Stimulated activated CD8-positive, alpha-beta memory T cell treated with anti-CD3 and anti-CD28 coated beads, Interleukin-15, amount 100 ng/mL, for 24 hours (primary cell): ENCODE data around the gene MAGEA4.

Source experiments
- DNase-seq: peaks from one replicate; pipeline ENCODE4 v3.0.0-alpha.2; 2020; ENCODE audit warnings: low read depth

The MAGEA4 gene

DNA sequence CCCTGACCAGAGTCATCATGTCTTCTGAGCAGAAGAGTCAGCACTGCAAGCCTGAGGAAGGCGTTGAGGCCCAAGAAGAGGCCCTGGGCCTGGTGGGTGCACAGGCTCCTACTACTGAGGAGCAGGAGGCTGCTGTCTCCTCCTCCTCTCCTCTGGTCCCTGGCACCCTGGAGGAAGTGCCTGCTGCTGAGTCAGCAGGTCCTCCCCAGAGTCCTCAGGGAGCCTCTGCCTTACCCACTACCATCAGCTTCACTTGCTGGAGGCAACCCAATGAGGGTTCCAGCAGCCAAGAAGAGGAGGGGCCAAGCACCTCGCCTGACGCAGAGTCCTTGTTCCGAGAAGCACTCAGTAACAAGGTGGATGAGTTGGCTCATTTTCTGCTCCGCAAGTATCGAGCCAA lies 11.0 kb downstream of the MAGEA4 start:
- DNase-seq, result no peak

DNA sequence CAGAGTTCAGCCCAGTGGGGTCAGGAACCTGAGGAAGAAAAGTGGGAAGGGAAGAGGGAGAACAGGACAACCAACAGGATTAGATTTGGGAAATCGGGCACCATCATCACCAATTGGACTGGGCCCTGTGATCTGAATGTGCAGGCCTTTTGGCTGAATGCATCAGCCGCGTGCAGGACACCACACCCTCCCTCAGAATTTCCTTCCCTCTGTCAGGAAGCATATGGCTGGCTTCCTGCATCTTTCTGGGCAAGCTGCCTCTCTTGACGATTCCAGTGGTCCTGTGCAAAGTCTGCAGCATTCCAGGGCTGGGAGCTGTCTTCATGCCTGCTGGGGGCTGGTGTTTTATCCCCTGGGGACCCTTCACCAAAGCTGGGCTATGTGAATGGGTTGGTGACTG lies 16.4 kb downstream of the MAGEA4 start:
- DNase-seq, result no peak

DNA sequence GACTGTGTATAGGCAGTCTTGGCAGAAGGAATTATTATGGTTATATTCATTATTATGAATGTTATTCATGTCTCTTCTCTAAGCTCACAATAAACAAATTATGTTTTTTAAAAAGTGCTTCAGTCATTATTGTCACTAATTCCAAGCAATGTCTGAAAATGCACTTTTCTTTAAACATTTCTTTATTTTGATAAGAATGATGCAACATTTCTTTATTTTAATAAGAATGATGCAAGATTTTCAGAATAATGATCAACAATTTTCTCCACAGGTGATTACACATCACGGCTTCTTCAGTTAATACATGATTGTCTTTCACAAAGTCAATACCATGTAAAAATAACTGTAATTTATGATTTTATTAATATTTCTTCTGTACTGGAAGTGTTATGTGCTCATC lies 22.7 kb downstream of the MAGEA4 start:
- no peak for DNase-seq

DNA sequence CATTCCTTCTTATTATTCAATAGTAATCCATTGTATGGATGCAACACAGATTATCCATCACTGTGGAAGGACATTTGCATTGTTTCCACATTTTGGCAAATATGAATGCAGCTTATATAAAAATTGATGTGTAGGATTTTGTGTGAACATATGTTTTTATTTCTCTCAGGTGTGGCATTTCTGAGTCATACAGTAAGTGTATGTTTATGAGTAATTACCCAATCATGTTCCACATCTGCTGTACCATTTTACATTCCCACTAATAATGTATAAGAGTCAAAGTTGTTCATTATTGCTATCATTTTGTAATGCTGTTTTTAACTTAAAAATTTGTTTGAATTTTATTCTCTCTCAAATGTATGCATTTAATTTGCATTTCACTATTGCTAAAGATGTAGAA lies 25.5 kb downstream of the MAGEA4 start:
- no peak for DNase-seq

DNA sequence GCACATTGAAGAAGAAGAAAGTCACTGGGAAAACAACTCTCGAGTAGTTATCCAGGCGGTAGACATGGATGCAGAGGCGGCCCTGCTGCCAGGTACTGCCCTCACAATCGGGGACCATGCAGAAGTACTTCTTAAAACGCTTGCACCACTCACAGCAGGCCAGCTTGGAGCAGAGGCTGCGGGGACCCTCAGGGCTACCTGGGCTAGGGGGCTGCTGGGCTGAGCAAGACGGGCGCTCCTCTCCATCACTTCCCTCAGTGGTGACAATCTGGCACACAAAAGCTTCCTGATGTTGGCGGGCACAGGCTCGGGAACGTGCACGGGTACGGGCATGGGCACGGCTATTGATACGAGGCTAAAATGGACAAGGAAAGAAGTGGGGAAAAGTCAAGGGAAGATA lies 42.0 kb downstream of the MAGEA4 start:
- no peak for DNase-seq

DNA sequence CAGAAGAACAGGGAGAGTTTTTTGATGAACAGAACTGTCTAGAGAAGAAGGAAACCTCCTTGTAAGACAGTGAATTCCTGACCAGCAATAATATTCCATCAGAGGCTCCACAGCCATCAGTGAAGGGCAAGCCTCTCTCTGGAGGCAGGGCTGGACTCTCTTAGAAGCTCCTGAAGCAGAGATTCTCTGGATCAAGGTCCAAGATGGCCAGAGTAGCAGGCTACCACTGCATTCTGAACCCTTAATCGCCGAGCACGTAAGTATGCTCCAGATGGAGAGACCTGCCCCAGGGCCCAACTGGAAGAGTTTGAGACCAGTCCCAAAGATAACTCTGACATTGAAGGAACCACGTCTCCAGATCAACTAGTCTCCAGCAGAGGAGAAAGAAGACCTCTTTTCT lies 45.4 kb downstream of the MAGEA4 start:
- DNase-seq, result no peak

DNA sequence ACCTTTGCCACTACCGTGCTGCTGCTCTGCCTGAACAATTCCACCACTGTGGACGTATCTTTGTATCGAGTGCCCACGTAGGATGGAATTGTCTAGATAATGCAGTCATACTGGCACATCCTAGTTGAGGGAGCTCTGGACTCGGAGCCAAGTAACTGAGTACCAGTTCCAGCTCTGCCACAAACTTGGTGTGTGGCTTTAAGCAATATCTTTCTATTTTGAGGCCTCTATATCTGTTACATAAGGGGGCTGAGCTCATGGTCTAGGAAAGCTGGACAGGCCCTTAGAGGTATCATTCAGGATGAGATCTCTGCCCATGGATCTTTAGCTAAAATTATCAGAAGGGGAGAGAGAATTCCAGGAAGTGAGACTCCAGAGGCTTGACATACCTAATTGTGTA lies 49.3 kb downstream of the MAGEA4 start:
- no peak for DNase-seq

DNA sequence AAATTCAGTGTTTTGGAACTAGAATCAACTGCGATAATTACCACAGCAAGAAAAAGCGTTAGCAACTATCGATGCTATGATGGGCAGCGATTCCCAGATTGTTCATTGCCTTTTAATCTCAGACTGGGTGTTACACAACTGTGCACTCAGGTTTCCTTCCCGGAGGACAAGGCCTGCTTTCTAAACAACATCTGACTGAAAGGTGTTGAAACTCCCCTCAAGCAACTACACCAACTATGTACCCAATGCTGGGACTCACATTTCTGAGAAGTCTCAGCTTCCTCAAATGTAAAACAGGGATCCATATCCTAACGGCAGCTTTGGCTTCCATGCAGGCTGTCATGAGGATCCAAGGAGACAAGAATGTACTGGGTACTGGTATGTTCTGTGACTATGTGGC lies 53.5 kb downstream of the MAGEA4 start:
- no peak for DNase-seq

DNA sequence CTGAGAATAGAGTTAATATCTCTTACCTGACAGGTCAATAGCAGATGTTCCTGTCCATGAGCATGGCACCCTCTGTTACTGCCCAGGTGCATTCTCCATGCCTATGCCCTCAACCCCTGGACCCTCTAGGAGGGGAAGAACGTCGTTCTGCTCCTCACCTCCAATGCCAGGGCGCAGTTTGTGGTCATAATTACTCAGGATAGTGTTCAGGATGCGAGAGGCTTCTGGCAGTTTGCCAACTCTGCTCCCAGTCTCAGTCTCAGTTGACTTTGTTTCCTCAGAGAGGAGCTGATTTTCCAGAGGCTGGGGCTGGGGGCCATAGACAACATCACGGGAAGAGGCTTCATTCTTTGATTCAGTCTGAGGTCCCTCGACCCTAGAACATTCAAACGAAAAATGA lies 57.3 kb downstream of the MAGEA4 start:
- no peak for DNase-seq

DNA sequence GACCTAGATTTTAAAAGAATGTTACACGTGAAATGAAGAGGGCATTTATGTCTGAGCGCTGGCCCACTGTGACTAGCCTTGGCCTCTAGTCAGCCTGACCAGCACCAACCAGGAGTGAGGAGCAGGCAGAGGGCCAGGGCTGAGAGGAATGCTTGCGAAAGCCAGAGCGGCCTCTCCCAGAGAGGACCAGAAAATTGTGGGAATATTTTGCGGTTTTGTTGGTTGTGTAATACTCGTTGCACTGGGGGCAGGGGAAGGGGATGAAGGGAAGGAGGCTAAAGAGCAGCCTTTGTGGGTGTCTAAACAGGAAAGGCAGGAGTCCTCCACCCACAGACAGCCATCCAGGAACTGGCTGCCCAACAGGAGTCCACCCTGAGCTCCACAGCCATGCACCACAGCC lies 58.0 kb downstream of the MAGEA4 start:
- no peak for DNase-seq

DNA sequence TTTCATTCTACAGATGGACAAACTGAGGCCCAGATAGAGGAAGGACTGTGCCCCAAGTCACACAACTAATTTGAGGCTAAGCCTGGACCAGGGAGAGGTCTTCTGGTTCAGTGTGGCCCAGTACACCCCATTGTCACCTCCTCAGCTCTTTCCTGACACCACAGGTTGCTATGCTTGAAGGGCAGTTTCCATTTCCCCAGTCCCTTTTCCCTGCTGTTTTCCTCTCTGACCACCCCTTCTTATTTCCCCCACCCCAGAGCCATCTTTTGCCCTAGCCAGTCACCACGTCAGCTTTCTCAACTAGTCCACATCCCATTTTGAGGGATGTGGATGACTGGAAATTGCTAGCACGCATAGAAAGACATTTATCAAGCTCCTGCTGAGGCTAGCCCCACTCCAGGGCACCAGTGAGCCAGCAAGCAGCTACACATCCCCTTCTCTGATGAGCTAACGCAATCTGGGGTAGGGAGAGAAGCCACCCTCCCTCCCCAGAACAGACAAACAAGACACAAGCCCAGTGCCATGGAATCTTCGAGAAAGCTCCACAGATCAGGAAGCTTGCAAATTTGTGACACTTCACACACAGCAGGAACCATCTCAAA lies 60.5 kb downstream of the MAGEA4 start:
- no peak for DNase-seq

DNA sequence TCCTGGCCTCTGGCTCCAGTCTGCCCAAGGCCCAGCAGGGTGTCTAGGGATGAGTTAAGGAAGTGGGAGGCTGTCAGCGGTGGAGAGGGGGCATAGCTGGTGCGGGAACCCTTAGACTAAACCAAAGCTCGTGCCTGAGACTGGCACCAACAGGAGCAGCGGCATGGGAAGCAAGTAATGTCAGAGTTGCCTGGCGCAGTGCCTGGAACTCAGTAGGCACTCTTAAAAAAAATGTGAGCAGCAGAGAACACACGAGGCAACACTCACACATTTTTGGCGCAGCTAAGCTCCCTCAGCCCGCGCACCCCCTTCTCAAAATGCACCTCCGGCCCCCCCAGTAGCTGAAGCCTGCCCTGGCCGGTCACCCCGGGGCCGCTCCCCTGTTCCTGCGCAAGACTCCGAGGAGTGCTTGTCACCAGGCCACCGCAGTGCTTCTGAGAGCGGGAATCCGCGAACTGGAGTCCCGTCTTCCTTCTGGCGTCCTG lies 61.2 kb downstream of the MAGEA4 start:
- DNase-seq, result no peak
